GM20431 (cell line): ENCODE measurements around the gene ANKAR.
"Not testable (repeated sequence)": the region's sequence is repeated elsewhere in the genome, so short reads cannot be mapped to it uniquely, and the experiment has no call there.

Source experiments
- in situ Hi-C: fragments of 300-500 bp; cut with MseI, MboI; formaldehyde crosslinking; loops from one replicate; pipeline ENCODE4 v1.15.0; 2020; ENCODE audit warnings: low sequenced_read_pairs; ENCODE audit not compliant: unreplicated experiment

Gene ANKAR

GRCh38 chr2:189658306-189659212, 15.9 kb upstream of the ANKAR start:
- in situ Hi-C loops = loop anchor here (25.0 kb wide), 1 partner anchor 404 kb away; the partner anchor contains the start of gene MSTN

GRCh38 chr2:189659734-189660133, 14.7 kb upstream of the ANKAR start:
- in situ Hi-C loops = loop anchor here (25.0 kb wide), 1 partner anchor 403 kb away; the partner anchor contains the start of gene MSTN

- in situ Hi-C loops = loop anchor here (25.0 kb wide), 1 partner anchor 402 kb away; the partner anchor contains the start of gene MSTN
These were observed 13.7 kb upstream of the ANKAR start for GRCh38 chr2:189660803-189661147.

- in situ Hi-C loops = loop anchor here (25.0 kb wide), 1 partner anchor 401 kb away; the partner anchor contains the start of gene MSTN
These were observed 13.1 kb upstream of the ANKAR start, which contains the start of gene ASNSD1 for GRCh38 chr2:189661148-189661956. TSS of gene ASNSD1 (plus strand) at chr2:189661459. CDS start at chr2:189666133, 4,674 bp downstream.

- in situ Hi-C loops = loop anchor here (25.0 kb wide), 1 partner anchor 400 kb away; the partner anchor contains the start of gene MSTN
These were observed 12.5 kb upstream of the ANKAR start for GRCh38 chr2:189661957-189662321.

- in situ Hi-C loops = loop anchor here (25.0 kb wide), 1 partner anchor 400 kb away; the partner anchor contains the start of gene MSTN
These were observed 11.7 kb upstream of the ANKAR start for GRCh38 chr2:189662669-189663226.

GRCh38 chr2:189663319-189663718, 11.2 kb upstream of the ANKAR start:
- in situ Hi-C loops = loop anchor here (25.0 kb wide), 1 partner anchor 399 kb away; the partner anchor contains the start of gene MSTN

GRCh38 chr2:189669913-189670312, 4.6 kb upstream of the ANKAR start:
- in situ Hi-C loops = loop anchor here (25.0 kb wide), 1 partner anchor 392 kb away; the partner anchor contains the start of gene MSTN

GRCh38 chr2:189673661-189674373, 653 bp upstream of the ANKAR start:
- in situ Hi-C loops = loop anchor here (25.0 kb wide), 1 partner anchor 388 kb away; the partner anchor contains the start of gene MSTN

- in situ Hi-C loops = no loop called here
These were observed 2.0 kb downstream of the ANKAR start for GRCh38 chr2:189676471-189676870.

- in situ Hi-C loops = no loop called here
These were observed 4.8 kb downstream of the ANKAR start for GRCh38 chr2:189679226-189679625.

- in situ Hi-C loops = no loop called here
These were observed 6.7 kb downstream of the ANKAR start for GRCh38 chr2:189681203-189681602.

GRCh38 chr2:189681903-189682302, 7.4 kb downstream of the ANKAR start:
- in situ Hi-C loops = no loop called here

GRCh38 chr2:189683348-189683747, 8.9 kb downstream of the ANKAR start:
- in situ Hi-C loops = no loop called here

- in situ Hi-C loops = no loop called here
These were observed 10.3 kb downstream of the ANKAR start for GRCh38 chr2:189684811-189685210.

GRCh38 chr2:189685540-189686229, 11.2 kb downstream of the ANKAR start:
- in situ Hi-C loops = no loop called here

- in situ Hi-C loops = not testable (repeated sequence)
These were observed 13.3 kb downstream of the ANKAR start for GRCh38 chr2:189687796-189688195.

- in situ Hi-C loops = no loop called here
These were observed 21.8 kb downstream of the ANKAR start for GRCh38 chr2:189696223-189696622.
